HL-60 (cell line): Measurements from ENCODE around the gene CSTF1.
A peak's percentile ranks its signal among the peaks of the same experiment; 100 is the strongest.

ENCODE experiments used
- DNase-seq, 2 experiments: peaks; one replicate each; pipeline ENCODE4 v3.0.0-alpha.2; 2010 to 2020; ENCODE audit warnings: low read depth in 1 of 2, low spot score in 1 of 2
- H3K27ac ChIP-seq: fragments of 250-450 bp; sonication (Bioruptor Pico); replicated peaks from 2 replicates; pipeline ENCODE4 v1.5.1; 2020; ENCODE audit warnings: mild to moderate bottlenecking, moderate library complexity
- H3K27me3 ChIP-seq: fragments of 250-450 bp; sonication (Bioruptor Pico); 2 replicates; pipeline ENCODE4 v1.5.1; 2021; ENCODE audit warnings: mild to moderate bottlenecking, moderate library complexity; ENCODE audit not compliant: insufficient read depth, poor library complexity, severe bottlenecking
- H3K4me3 ChIP-seq: replicated peaks from 2 replicates; pipeline ENCODE4 v1.5.1; 2011; ENCODE audit warnings: mild to moderate bottlenecking, control low read depth, low read length; ENCODE audit not compliant: insufficient read depth
- GABPA ChIP-seq: IDR thresholded peaks from 2 replicates; pipeline ENCODE4 v1.6.1; 2012; ENCODE audit warnings: low read depth
- POLR2AphosphoS5 ChIP-seq: IDR thresholded peaks from 2 replicates; pipeline ENCODE4 v1.6.1; 2012; ENCODE audit warnings: low read depth
- SPI1 ChIP-seq: IDR thresholded peaks from 2 replicates; pipeline ENCODE4 v1.6.1; 2012; ENCODE audit warnings: low read depth, mild to moderate bottlenecking, borderline replicate concordance
- TF ChIP-seq, protein P1 (sequence below): IDR thresholded peaks from 2 replicates; pipeline ENCODE4 v1.6.1; 2012; ENCODE audit warnings: low read depth; ENCODE audit not compliant: insufficient replicate concordance
- TF ChIP-seq, protein P2 (sequence below): IDR thresholded peaks from one replicate; pipeline ENCODE4 v1.5.1; 2011; ENCODE audit warnings: low read length, control low read depth, inconsistent platforms; ENCODE audit not compliant: insufficient read depth

Gene CSTF1

DNA sequence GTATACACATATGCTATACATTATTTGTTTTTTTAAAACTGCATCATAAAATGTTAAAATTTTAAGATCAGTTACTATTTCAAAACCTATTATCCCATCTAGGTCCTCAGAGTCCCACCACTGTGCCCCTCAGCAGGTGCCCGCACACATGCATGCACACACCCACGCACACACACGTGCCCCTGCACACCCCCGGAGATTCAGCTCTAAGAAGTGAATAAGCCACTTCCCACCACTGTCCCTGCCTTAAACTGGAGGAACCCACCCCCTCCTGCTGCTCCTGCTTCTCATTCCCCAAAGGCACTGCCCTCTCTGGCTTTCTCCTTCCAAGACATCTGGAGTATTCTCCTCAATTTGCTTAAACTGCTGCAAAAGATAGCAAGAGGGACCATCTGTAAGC is 39.1 kb upstream of the CSTF1 start:
- no peaks in the 10 kb centered on the region for H3K27me3 ChIP-seq
- TF ChIP-seq POLR2AphosphoS5 = no peak
- TF ChIP-seq SPI1 = no peak
- TF ChIP-seq, protein P1, sequence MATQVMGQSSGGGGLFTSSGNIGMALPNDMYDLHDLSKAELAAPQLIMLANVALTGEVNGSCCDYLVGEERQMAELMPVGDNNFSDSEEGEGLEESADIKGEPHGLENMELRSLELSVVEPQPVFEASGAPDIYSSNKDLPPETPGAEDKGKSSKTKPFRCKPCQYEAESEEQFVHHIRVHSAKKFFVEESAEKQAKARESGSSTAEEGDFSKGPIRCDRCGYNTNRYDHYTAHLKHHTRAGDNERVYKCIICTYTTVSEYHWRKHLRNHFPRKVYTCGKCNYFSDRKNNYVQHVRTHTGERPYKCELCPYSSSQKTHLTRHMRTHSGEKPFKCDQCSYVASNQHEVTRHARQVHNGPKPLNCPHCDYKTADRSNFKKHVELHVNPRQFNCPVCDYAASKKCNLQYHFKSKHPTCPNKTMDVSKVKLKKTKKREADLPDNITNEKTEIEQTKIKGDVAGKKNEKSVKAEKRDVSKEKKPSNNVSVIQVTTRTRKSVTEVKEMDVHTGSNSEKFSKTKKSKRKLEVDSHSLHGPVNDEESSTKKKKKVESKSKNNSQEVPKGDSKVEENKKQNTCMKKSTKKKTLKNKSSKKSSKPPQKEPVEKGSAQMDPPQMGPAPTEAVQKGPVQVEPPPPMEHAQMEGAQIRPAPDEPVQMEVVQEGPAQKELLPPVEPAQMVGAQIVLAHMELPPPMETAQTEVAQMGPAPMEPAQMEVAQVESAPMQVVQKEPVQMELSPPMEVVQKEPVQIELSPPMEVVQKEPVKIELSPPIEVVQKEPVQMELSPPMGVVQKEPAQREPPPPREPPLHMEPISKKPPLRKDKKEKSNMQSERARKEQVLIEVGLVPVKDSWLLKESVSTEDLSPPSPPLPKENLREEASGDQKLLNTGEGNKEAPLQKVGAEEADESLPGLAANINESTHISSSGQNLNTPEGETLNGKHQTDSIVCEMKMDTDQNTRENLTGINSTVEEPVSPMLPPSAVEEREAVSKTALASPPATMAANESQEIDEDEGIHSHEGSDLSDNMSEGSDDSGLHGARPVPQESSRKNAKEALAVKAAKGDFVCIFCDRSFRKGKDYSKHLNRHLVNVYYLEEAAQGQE = no peak
- no peak for TF ChIP-seq GABPA
- TF ChIP-seq, protein P2, sequence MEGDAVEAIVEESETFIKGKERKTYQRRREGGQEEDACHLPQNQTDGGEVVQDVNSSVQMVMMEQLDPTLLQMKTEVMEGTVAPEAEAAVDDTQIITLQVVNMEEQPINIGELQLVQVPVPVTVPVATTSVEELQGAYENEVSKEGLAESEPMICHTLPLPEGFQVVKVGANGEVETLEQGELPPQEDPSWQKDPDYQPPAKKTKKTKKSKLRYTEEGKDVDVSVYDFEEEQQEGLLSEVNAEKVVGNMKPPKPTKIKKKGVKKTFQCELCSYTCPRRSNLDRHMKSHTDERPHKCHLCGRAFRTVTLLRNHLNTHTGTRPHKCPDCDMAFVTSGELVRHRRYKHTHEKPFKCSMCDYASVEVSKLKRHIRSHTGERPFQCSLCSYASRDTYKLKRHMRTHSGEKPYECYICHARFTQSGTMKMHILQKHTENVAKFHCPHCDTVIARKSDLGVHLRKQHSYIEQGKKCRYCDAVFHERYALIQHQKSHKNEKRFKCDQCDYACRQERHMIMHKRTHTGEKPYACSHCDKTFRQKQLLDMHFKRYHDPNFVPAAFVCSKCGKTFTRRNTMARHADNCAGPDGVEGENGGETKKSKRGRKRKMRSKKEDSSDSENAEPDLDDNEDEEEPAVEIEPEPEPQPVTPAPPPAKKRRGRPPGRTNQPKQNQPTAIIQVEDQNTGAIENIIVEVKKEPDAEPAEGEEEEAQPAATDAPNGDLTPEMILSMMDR = no peak
- DNase-seq = no peak
- no peak overlapping the region for H3K27ac ChIP-seq
- no peak overlapping the region for H3K4me3 ChIP-seq

DNA sequence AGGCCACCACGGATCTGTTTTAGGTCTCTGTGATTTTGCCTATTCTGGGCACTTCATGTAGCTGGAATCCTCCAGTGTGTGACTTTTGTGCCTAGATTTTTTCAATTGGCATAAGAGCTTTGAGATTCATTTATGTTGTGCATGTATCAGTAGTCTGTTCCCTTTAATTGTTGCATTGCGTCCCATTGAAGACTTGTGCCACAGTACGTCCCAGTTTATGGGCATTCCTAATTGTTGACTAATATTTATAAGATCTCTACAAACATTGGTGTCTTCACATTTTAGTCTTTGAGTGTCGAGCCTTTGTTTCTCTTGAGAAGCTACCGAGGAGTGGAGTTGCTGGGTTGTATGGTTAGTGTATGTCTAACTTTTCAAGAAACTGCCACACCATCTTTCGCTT is 34.4 kb upstream of the CSTF1 start:
- TF ChIP-seq, protein P2 = no peak
- TF ChIP-seq GABPA (no peak), POLR2AphosphoS5 (no peak)
- Histone ChIP-seq H3K27ac (no peak overlapping the region), H3K27me3 (no peaks in the 10 kb centered on the region), H3K4me3 (no peak overlapping the region)
- no peak for DNase-seq

DNA sequence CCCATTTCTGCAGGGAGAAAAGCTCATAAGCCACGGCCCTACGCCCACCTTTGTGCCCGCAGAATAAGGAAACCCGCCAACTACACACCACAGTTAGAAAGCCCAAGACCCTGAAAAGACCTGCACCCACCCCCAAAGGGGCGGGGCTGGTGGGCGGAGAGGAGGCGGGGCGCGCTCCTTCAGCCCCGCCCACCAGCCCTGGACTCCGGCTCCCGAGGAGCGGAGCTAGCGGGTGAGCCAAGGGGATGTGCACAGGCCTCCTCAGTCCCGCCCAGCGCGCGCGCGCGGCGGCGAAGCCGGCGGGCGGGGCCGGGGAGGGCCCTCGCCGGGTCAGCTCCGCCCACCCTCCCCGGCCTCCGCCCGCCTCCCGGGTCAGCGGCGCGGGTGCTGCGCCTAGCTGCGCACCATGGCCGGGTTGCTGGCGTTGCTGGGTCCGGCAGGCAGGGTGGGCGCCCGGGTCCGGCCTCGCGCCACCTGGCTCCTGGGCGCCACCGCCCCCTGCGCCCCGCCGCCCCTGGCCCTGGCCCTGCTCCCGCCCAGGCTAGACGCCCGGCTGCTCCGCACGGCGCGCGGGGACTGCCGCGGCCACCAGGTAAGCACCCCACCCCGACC is 33.7 kb upstream of the CSTF1 start, which contains the start of gene FAM210B:
FAM210B (plus strand) TSS at position 375 of the 612 bp plus-strand sequence; CDS start at position 407, 32 bp downstream.
- Histone ChIP-seq H3K4me3 (peak within 1 kb of the TSS; percentile 64), H3K27me3 (no peaks in the 10 kb centered on the region), H3K27ac (no peak within 1 kb of the TSS)
- DNase-seq = peak; percentile 69 to 76
- TF ChIP-seq, protein P1 = no peak
- TF ChIP-seq SPI1 (no peak), GABPA (no peak), POLR2AphosphoS5 (no peak)
- TF ChIP-seq, protein P2 = no peak
